Fibroblast of skin of left biceps (primary cell): Measurements from ENCODE around the gene MEX3A.

Experiments used
- DNase-seq, 2 experiments: peaks; one replicate each; pipeline ENCODE4 v3.0.0-alpha.2; 2013; ENCODE audit warnings: low read depth in 2 of 2

MEX3A gene

GRCh38 chr1:156102633-156103511 is 20.6 kb upstream of the MEX3A start:
- DNase-seq: no peak

GRCh38 chr1:156101880-156102279 is 19.6 kb upstream of the MEX3A start:
- no peak for DNase-seq

DNA sequence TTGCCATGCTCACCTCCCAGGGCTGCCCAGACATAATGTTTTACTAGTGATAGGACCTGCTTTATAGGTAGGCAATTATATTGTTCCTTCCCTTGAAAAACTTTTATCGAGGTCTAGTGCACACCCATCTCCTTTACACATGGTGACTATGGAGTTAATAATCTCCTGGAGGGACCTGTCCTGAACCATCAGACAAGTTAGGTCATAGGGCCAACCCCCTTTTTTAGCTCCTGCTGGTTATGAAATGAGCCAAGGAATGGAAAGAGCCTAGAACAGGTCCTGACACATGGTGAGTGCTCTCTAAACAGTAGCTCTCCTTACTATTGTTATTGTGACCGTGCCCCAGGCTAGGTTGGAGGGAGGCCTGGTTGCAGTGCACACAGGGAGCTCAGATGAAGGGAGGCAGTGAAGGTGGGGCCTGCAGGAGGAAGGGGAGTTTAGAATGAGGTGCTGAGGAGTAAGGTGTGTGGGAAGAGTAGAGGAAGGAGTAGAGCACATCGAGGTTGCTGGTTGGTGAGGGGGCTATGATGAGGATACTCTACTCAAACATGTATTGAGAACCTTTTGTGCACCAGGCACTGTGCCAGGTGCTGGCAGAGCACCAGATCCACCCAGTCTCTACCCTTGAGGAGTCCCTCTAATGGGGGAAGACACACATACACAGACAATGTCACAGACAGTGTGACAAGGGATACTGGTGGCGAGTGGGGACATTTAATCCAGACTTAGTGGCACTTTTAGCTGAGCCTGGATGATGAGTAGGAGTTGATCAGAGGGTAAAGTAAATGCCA is 18.1 kb upstream of the MEX3A start:
- DNase-seq: no peak

DNA sequence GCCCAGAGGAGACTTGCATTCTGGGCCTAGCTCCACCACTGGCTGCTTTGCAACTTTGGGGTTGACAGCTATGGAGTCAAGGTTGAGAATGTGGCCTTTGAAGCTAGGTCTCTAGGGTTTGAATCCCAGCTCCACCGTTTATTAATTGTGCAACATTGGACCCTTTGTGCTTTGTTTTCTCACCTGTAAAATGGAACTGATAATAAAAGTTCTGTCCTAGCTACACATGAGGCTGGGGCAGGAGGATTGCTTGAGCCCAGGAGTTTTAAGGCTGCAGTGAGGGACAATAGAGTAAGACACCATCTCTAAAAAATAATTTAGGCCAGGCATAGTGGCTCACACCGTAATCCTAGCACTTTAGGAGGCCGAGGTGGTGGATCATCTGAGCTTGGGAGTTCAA is 17.0 kb upstream of the MEX3A start:
- DNase-seq: no peak

DNA sequence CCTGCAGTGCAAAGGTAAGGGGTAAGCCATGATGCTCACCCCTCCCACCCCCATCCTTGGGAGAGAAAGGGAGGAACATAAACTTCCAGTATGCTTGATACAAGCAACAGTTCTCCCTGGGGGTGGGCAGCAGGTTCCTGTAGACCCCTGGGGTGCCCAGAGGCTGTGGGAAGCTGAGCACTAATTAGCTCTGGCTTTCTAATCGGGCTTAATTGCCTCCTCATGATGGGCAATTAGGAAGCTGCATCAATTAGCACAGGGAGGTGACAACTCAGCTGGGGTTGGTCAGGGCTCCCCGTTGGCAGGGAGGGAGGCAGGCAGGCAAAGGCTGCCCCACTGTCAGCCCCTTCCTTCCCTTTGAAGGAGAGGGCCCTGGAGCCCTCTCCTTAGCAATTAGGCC is 16.5 kb upstream of the MEX3A start:
- DNase-seq: no peak

DNA sequence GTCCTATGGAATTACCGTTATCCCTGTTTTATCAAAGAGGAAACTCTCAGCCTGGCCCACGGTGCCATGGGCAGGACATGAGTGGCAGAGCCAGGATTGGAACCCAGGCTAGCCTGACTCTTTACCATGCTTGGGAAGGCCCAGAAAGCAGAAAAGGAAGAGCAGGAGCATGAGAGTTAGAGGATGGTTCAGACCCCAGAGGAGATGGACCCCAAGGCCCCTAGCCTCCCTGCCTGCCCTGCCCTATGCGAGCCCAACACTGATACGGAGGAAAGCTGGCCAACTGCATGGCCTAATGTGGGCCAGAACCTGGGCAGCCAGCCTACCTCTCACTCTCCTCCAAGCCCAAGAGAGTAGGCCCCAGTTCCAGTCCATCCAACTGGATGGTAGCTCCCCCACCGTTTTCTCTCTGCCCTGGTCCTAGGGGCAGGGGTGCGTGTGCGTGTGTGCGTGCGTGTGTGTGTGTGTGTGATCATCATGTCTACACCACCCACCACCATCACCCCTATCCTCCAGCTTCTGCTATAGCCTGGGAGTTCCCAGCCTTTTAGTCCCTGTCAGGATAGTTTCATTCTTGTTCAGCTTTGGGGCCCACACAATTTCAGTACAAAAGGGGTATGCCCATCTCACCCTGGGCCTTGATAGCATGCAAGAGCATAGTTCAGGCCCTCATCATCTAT is 15.4 kb upstream of the MEX3A start:
- no peak for DNase-seq

DNA sequence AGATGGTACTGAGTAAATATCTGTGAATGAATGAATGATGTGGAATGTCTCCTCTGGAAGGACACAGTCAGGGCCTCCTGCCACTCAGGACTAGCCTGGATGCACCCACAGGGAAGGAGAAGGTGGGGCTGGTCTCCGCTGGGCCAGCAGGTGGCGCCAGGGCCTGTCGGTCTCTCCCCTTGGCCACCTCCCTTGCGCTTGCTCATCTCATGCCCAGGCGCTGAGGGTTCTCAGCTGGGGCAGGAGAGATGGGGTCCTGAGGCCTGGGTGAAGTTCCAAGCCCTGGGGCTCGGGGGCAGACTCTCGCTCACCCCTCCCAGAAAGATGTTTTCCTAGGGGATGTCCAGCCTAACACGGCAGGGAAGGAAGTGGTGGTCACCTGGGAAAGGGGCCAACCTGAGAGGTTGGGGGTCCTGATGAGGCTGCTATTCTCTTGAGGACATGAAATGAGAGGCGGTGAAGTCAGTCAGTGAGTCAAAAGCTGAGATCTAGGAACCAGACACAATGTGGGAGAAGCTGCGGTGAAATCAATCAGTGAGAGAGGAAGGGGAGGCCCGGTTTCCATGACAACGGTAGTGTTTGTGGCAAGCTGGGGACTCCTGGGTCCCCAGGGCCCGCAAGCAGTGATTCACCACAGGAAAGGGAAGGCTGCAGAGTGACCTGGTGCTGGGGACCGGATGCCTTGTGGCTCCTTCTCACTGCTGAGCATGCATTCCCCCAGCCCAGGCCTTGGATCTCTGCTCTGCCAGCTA is 14.6 kb upstream of the MEX3A start:
- DNase-seq: peak in 1 of 2 experiments; percentile 51

GRCh38 chr1:156095906-156096508 is 13.7 kb upstream of the MEX3A start:
- no peak for DNase-seq

GRCh38 chr1:156091610-156092009 is 9.3 kb upstream of the MEX3A start:
- DNase-seq: no peak

GRCh38 chr1:156090840-156091188 is 8.5 kb upstream of the MEX3A start:
- DNase-seq: no peak

DNA sequence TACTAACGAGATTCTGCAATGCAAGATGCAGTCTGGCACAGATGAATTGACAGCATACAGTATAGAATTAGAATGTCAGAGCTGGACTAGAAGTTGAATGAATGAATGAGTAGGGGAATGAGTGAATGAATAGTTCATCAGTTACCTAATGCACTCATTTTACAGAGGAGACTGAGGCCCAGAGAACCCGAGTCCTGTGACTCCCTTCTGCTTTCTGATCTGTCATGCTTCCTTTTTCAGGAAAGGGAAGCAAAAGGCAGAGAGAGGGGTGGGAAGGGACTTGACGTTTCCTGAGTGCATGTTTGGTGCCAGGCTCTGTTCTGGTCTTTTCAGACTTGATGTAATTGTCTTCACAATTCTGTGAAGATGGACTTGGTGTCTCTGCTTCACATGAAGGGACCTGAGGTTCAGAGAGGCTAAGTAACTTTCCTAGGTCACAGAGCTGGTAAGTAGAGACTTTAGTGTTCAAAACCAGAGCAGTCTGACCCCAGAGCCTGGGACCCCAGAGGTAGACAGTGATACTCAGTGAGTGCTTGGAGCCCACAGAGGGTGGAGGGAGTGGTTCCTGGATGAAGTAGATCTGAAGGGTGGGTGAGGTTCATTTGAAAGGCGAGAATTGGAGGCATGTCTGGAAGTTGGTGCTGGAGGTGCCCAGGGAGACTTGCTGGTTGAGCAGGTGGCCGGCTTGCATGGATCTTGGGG is 8.0 kb upstream of the MEX3A start:
- DNase-seq: no peak

- no peak for DNase-seq
These were observed 7.4 kb upstream of the MEX3A start for GRCh38 chr1:156089704-156090103.

- no peak for DNase-seq
These were observed 4.0 kb upstream of the MEX3A start for GRCh38 chr1:156086256-156086662.

GRCh38 chr1:156083800-156084790 is 1.8 kb upstream of the MEX3A start:
- no peak for DNase-seq

GRCh38 chr1:156081917-156082308 is 352 bp downstream of the MEX3A start:
- DNase-seq: no peak

- DNase-seq: no peak
These were observed 917 bp downstream of the MEX3A start for GRCh38 chr1:156081180-156081916.

- no peak for DNase-seq
These were observed 1.4 kb downstream of the MEX3A start for GRCh38 chr1:156080863-156081179.

- no peak for DNase-seq
These were observed 1.9 kb downstream of the MEX3A start for GRCh38 chr1:156080241-156080862.

GRCh38 chr1:156079762-156080161 is 2.5 kb downstream of the MEX3A start:
- DNase-seq: no peak
